OCI-LY1 (cell line): Measurements from ENCODE around the gene MYO5C.

Experiments used
- EZH2 ChIP-seq: fragments of 200-600 bp; sonication (generic), shearing (Covaris generic); IDR thresholded peaks from 2 replicates; pipeline ENCODE4 v1.8.0; 2017; ENCODE audit warnings: borderline replicate concordance, mixed run types, mild to moderate bottlenecking, antibody characterized with exemption, low read length, moderate library complexity, mixed read lengths
- TF ChIP-seq, protein P1 (sequence below): fragments of 200-600 bp; sonication (generic), shearing (Covaris generic); IDR thresholded peaks from 2 replicates; pipeline ENCODE4 v1.5.1; 2017; ENCODE audit warnings: mild to moderate bottlenecking, antibody characterized with exemption, low read length, moderate library complexity, mixed read lengths

DNA sequence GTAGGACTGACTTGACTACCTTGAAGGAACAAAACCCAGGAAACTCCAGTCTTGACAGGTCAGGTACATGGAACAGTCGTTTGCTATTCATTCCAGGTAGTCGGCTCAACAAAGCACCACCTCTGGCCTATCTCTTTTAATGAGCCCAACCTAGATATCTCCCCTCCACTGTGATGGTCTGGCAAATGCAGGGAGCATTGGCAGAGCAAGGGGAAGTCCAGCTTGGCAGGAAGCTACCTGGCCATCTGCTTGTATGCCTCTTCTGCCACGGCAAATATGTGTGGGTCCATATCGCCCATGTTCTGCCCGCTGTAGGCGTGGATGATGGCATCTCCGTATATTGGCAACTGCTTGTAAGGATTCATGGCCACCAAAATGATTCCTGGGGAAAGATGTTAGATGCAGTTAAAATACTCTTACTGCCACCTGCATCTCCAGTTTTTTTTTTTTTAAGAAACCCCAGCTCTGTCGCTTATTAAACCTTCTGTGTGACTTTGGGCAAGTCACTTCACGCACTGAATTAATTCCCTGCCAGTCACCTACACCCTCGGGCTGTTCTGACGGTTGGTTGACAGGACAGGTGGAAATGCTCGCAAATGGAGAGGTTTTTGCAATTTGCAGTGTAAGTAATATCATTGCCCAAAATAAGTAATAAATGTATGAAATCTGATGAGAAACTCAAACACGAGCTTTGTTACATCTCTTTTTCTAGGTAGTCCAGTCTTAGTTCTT is 16.8 kb downstream of the MYO5C start:
- TF ChIP-seq, protein P1, sequence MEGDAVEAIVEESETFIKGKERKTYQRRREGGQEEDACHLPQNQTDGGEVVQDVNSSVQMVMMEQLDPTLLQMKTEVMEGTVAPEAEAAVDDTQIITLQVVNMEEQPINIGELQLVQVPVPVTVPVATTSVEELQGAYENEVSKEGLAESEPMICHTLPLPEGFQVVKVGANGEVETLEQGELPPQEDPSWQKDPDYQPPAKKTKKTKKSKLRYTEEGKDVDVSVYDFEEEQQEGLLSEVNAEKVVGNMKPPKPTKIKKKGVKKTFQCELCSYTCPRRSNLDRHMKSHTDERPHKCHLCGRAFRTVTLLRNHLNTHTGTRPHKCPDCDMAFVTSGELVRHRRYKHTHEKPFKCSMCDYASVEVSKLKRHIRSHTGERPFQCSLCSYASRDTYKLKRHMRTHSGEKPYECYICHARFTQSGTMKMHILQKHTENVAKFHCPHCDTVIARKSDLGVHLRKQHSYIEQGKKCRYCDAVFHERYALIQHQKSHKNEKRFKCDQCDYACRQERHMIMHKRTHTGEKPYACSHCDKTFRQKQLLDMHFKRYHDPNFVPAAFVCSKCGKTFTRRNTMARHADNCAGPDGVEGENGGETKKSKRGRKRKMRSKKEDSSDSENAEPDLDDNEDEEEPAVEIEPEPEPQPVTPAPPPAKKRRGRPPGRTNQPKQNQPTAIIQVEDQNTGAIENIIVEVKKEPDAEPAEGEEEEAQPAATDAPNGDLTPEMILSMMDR, result no peak
- TF ChIP-seq EZH2, result no peak
